HG02588 (cell line): ENCODE data around the gene PRDM15.

ENCODE experiments used
- ATAC-seq: cut with Tn5 transposase; IDR thresholded peaks from one replicate; pipeline ENCODE4 v1.9.1; 2021; ENCODE audit warnings: mild to moderate bottlenecking, moderate library complexity; ENCODE audit not compliant: unreplicated experiment

PRDM15 gene

DNA sequence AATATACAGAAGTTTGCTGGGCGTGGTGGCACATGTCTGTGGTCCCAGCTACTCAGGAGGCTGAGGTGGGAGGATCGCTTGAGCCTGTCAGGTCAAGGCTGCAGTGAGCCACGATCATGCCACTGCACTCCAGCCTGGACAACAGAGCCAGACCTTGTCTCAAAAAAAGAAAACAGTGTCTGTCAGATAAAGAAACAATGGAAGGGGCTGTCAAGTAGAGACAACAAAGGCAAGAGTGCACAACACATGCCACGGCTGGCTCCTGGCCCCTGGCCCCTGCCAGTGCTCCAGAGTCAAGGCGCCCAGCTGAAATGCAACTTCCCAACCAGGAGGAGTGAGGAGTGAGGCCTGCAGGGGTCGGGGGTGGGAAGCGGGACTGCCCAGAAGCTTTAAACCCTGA is 32.6 kb downstream of the PRDM15 start:
- no peak for ATAC-seq

DNA sequence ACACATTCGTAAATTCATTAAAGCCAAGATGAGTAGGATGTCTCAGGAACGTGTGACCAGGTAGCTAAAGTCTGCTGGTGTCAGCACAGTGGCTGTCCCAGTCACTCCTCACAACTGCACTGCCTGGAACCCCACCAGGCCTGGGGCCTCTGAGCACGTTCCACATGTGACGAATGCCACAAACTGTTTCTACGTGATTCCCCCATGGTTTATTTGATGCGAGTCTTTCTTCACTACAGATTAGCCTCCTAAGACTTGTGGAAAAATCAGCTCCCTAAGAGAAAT is 33.2 kb downstream of the PRDM15 start:
- ATAC-seq: no peak

DNA sequence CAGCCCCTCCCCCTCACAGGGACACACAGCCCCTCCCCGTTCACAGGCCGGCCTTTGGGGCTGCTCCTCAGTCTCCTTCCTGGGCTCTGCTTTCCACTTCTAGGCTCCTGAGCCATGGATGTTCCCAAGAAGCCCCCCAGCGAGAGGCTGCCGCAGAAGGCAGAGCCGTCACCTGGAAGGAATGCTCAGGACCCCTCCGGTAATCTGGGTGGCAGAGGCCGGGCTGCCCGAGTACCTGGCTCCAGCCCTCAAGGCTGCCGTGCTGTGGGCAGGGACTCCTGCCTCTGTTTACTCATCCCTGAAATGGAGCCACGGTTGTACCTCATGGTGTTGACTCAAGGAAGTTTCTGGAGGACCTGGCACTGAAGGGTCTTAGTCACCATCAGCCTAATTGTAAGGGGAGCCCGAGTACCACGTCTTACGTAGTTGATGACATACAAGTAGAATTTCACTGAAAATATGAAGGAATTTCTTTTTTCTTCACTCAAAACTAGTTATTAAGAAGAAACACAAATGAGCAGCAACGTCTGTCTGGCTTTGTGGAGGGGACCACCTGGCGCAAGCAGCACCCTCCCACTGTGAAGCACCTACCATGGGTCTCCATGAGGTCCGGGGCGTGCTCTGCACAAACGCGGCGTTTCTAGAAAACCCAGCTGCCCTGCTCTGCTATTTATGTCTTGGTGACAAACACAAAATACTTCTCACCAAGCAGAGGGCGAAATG is 33.7 kb downstream of the PRDM15 start:
- ATAC-seq: no peak

DNA sequence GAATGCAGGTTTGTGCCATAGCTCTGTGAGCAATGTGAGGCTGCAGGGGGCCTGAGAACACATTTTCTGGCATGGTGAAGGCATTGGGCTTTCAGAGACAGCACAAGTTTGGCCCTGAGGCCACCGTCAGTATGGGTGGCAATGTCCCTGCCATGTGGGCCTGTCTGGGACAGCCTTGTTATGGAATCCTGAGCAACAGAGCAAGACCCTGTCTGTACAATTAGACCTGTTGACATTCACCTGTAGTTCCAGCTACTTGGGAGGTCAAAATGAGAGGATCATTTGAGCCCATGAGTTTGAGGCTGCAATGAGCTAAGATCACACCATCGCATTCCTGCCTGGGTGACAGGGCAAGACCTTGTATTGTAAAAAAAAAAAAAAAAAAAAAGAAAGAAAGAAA is 35.6 kb downstream of the PRDM15 start:
- no peak for ATAC-seq

DNA sequence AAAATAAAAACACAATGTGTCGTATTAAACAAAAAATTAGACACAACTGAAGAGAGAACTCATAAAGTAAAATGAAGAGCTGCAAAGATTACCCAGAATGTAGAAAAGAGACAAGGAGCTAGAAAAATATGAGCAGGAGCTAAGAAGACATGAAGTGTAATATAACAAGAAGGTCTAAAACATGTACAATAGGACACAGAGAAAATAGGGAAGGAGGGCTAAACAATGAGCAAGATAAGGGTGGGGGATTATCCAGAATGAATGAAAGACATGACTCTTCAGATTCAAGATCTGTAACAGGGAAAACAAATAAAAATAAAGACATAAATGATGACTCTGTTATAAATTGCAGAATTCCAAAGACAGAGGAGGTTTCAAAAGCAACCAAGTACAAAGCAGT is 38.3 kb downstream of the PRDM15 start:
- ATAC-seq: no peak

DNA sequence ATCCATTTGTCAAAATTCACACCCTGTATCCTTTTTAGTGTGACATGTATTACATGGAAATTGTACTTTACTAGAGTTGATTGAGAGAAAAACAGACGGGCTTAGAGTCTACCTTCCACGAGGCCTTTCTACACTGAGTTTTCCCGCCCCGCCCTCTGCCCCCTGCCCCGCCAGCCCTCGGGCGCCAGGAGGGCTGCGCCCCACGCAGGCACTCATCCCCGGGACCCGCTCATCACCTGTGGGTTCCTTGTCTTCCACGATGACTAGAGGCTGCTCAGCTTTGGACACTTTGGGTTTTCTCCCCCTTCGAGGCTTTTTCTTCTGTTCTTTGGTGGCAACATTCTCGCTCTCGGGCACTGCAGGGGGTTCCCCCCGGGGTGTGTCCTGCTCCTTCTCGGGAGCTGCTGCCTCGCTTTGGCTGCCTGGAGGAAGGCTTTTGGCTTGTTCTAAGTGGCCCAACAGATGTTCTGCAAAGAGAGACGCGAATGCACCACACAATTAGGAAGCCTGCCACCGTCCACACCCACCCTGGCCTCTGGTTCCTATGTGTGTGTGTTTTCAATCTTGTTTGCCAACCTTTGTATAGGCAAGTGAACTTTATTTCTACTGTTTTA is 39.6 kb downstream of the PRDM15 start:
- ATAC-seq: no peak

DNA sequence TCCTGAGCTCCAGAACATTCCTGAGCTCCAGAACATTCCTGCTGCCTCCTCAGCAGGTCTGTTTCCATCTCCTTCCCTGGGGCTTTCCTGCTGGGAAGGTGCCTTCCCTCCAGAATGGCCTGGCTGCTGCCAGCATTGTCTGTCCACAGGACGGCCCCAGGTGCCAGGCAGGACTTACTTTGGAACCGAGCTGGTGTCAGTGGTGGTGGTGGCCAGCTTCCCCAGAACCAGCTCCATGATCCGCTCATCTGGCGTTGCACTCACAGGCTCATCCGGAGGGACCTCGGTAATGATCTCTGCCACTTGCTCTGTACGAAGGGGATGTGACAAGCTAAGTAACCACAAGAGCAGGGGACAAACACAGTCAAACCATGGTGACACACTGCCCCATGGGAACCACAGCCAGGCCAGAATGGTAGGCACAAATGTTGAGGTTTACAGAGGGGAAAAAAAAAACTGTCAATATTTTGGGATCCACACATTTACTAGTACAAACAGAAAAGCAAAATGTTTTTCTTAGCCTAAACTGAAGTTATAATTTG is 41.3 kb downstream of the PRDM15 start:
- no peak for ATAC-seq

DNA sequence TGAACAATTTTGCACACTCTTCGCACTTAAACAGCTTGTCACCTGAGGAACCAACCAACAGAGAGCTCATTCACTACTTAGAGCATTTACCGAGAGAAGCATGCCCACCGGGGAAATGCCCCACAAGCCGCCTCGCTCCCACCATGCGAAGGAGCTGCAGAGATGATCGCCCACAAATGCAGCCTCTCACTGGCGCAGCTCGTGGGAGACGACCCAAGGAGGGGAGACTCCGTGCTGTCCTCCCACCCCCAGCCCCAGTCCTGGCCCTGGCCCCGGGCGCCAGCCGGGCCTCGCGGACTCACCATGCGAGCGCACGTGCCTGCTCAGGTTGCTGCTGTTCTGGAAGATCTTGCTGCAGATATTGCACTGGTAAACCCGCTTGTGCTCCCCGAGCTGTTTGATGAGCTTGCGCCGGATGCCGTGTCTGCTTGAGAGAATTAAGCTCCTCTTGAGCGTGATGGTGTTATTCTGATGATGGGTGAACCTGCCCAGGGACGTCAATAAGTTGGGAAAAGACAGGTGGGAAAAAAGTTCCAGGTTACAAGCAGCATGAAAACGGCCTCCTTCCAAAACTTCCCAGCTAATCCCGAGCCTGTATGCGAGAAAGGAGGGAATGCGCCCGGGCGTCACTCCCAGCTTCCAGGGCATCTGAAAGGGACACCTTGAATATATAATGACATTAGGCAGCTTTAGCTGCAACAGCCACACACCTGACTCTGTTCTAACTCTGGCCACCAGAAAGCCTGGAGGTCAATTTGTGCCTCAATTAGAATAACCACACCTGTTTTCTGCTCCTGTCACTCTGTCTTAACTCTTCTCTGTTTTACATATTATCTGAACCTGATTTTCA is 42.8 kb downstream of the PRDM15 start:
- ATAC-seq: no peak

DNA sequence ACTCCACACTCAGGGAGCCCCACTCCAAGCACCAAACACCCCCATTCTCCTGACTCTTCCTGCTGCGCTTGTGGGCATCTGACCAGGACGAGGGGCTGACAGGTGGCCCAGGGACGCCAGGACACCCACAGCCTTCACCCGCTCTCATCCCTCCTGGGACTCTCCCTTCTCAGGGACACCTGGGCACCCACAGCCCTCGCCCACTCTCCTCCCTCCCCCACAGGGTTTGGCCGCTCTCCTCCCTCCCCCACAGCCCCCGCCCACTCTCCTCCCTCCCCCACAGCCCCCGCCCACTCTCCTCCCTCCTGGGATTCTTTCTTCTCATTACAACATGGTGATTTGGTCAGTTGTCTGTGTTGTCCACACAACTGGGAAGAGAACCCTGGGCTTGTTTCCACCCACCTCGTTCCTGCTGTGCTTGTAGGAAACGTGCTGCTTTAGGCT is 43.4 kb downstream of the PRDM15 start:
- no peak for ATAC-seq

DNA sequence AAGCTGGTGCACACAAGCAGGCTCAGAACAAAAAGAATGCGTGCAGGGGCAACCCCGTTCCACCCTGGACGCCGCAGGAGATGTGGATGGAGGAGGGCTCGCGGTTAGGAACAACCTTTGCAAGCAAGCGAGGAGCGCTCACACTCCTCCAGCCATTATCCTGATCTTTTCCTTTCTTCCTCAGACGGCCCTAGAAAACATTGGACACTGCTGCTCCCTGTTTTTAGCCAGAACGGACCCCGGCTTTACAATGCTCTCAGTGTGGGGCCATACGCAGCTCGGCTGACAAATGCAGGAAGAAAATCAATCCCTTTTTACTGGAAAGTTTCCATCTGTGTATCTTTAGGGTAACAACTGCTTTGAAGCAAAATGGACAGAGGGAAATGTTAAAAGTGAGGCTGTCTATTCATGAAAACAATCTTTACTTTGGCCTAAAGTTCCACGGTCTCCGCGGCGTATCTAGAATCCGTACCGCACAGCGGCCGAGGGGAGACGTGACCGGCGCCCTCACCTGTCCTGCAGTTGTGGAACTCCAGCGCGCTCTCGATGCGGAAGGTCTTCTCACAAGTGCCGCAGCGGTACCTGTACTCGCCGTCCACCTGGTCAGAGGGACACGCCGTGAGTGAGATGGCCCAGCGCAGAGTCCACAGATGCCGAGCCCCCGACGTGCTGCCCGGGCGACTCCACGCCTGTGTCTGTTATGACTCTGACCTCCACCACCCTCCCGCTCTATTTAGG is 44.0 kb downstream of the PRDM15 start:
- no peak for ATAC-seq

DNA sequence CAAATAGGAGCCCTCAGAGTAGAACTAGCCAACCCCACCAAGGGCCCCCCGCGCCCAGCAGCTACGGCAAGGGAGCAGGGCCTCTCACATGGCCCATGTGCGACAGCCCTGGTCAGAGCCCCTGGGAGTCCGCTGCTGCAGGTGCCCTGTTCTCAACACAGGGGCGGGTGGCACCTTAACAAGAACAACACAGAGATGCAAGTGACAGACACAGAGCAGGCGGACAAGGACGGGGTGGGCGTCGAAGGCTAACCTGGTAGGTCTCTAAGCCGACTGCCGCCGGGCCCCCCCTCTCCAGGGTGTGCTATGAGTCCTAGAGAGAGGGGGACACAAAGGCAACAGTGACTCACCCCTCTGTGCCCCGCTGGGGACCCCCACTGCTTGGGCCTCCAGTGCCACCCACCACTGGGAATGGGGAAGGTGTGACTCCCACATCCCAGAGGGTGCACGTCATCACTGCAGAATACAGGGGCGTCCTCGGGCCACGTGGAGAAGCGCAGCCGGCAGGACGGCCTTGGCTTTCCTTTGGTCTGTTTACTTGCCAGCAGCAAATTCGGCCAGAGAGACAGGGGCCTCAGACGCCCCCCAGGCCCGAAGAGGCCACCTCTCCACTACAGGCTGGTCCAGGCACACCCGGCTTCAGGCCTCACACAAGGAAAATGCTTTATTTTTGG is 44.8 kb downstream of the PRDM15 start:
- ATAC-seq: no peak

DNA sequence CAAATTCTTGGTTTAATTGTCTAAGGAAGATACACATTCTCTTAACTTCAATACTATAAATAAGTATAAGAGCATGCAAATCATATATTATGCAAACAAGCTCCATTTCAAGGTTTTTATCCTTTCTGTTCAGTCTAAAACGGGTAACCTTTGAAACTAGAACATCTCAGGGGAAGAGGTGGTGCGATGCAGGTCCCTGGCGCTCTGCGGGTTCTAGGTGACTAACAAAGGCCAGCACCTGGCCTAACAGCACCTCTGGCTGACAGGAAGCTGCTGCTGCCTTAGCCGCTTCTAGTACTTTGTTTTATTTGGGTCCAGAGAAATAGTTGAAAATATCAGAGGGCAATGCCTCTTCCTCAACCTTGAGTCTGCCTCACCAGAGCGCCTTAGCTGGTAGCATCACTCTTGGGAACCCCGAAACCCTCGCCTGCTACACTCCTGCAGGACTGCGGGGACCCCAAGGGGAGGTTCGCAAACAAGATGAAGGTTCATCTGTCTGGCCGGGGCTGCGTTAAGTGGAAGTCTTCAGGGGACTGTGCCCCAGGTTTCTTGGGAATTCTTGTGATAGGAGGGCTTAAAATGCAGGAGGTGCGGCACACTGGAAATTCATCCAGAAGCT is 45.5 kb downstream of the PRDM15 start:
- ATAC-seq: peak; percentile 47

DNA sequence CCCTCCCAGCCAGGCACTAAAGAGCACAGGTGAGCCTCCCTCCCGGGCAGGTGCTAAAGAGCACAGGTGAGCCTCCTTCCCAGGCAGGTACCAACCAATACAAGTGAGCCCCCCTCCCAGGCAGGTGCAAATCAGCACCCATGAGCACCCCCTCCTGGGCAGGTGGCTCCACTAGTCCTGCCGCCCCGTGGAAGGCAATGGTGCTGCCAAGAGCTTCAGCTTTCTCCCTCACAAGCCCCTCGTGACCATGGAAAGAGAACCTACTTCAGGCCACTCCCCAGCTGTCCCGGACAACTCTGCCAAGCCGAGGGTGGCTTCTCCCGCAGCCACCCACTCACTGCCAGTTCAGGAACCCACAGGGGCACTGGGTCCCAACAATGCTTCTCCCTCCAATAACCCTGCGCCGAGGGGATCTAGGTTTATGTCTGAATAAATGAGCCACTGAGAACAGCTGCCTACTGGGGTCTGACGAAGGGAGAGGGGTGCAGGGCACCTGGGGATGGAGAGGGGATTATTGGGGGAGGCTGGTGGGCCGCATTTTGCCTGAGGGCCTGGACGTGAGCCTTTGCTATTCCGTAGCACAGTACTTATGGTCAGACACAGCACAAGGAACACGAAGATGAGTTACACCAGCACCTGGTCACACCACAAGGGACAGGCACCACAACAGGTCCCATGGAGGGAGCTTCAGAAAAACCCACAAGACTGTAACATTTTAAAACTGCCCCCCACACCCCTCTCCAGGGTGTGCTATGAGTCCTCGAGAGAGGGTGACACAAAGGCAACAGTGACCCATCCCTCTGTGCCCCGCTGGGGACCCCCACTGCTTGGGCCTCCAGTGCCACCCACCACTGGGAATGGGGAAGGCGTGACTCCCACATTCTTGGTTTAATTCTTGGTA is 46.3 kb downstream of the PRDM15 start:
- ATAC-seq: peak; percentile 42

DNA sequence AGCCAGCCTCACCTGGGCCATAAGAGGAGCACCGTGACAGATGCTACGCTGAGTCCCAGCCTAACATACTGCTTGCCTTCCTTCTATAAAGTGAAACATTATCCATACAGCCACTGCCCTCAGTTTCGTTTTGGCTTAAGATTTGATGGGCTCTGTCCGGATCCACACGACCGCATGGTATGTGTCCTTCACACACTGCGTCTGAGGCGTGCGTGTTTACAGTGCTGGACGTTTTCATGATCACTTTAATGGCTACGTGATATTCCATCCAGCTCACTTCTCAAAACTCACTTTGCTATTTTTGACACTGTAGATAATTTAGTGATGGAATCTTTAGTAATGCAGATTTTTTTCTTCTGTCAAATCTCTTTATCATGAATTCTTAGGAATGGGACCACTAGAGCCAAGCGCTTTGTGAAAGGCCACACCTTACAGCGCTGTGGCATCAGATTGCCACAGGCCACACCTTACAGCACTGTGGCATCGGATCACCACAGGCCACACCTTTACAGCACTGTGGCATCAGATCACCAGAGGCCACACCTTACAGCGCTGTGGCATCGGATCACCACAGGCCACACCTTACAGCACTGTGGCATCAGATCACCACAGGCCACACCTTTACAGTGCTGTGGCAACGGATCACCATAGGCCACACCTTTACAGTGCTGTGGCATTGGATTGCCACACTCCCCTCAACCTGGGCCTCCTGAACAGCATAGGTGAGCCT is 47.1 kb downstream of the PRDM15 start:
- no peak for ATAC-seq

DNA sequence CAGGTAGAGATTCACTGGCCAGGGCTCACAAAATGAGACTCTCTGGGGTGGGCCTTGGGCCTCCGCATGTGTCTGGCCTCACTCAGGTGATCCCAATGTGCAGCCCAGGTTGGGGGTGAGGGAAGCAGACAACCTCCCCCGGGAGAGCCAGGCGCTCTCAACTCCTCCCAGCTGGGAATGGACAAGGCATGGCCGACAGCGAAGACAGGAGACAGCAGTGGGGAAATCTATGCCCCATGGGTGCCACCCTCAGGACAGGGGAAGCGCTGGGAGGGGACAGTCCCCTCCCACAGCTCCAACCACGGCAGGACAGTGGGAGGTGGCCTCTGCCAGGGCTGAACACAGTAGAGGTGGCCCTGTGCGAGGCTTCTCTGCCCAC is 47.7 kb downstream of the PRDM15 start:
- ATAC-seq: no peak

DNA sequence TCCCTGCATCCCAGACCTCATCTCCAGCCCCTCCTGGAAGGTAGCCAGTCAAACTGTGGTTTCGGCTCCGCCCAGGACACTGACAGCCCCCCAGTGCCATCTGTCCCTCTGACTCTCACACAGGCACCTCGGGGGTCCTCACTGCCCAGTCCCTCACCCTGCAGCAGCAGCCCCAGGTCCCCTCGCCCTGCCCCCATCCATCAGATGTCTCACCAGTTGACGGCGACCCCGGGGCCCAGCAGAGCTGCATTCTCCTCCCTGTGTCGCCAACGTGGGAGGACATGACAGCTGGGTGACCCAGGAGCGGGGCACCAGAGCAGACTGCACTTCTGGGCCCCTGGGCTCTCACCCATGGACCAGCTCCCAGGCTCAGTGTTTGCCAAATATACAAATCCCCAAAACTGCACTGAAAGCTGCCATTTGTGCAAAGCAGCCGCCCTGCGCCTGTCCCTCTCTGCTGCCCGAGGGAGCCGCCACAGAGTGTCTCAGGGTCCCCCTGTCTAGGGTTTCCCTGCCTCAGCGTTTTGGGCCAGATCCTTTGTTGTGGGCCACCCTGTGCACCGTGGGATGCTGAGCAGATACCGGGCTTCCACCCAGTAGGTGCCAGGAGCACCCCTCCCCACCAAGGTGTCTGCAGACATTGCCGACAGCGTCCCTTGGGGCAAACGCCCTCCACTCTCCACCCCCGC is 48.2 kb downstream of the PRDM15 start:
- no peak for ATAC-seq

DNA sequence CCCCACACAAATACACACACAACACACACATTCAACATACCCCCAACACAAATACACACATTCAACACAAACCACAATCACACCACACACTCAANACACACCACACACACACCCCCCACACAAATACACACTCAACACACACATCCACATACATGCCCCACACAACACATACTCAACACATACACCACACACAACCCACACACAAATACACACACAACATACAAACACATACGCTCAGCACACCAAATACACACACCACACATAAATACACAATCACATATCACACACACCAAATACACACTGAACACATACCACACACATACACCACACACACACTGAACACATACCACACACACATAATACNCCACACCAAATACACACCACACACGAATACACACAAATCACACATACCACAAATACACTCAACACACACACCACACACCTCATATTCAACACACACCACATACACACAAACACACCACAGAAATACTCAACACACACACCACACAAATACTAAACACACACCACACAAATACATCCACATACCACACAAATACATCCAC is 48.9 kb downstream of the PRDM15 start:
- ATAC-seq: no peak
